HepG2 (cell line): ENCODE results near the gene ZFP37. TPM values are rescaled to one million over a fixed set of nuclear protein-coding genes. Genes with fewer than 3 reads are reported as not detected.

Experiments used
- ATAC-seq: fragments of 200-7000 bp; cut with Tn5 transposase; 3 replicates; pipeline ENCODE4 v1.9.1; 2020; ENCODE audit warnings: mild to moderate bottlenecking, moderate library complexity
- BruUV-seq: library from RNA; stranded (reverse); fragments of 400-500 nt; replicated peaks from 2 replicates; lab custom pipeline; 2021; lab: Mats Ljungman, UMichigan
- CTCF ChIA-PET: fragments of 300-600 bp; formaldehyde crosslinking; extraction: SDS; loops from one replicate; lab custom pipeline; 2021; ENCODE audit warnings: low total read pairs, inconsistent platforms, low intra/inter-chr PET ratio; lab: Yijun Ruan, JAX
- POLR2A ChIA-PET: fragments of 350-600 bp; sonication (Branson Sonifier 250); formaldehyde crosslinking; loops from one replicate; lab custom pipeline; 2020; ENCODE audit warnings: antibody characterized with exemption, inconsistent platforms; lab: Yijun Ruan, JAX
- DNase-seq: peaks from one replicate; pipeline ENCODE4 v3.0.0-alpha.2; 2015; ENCODE audit warnings: low spot score
- FAIRE-seq: peaks from 3 replicates; lab custom pipeline; 2011; peaks lifted over from hg19 to GRCh38; lab: Jason Lieb, UNC
- H2AFZ ChIP-seq: one replicate; pipeline ENCODE4 v1.6.1; 2011; ENCODE audit warnings: low read length, inconsistent platforms
- H3K27ac ChIP-seq: fragments of 300-600 bp; 3 replicates; pipeline ENCODE4 v1.8.0; 2011; ENCODE audit warnings: mixed run types, mild to moderate bottlenecking, mixed read lengths, low read length, inconsistent platforms; ENCODE audit not compliant: insufficient read depth; ENCODE audit errors: extremely low read length
- H3K27me3 ChIP-seq, 2 experiments: fragments of 200-600 bp in 1 of 2; 2 replicates in 1 of 2; 3 replicates in 1 of 2; pipeline versions ENCODE4 v1.6.0 to v1.8.0; 2011; ENCODE audit warnings: low read length in 2 of 2, mild to moderate bottlenecking in 2 of 2, moderate library complexity in 2 of 2, inconsistent platforms in 1 of 2; ENCODE audit not compliant: insufficient read depth in 2 of 2, control insufficient read depth in 1 of 2
- H3K36me3 ChIP-seq, 2 experiments: fragments of 200-600 bp in 1 of 2; replicated peaks in 1 of 2; 2 replicates in 1 of 2; 3 replicates in 1 of 2; pipeline versions ENCODE4 v1.5.1 to v1.8.0; 2011; ENCODE audit warnings: low read length in 2 of 2, inconsistent platforms in 1 of 2; ENCODE audit not compliant: insufficient read depth in 2 of 2, control insufficient read depth in 1 of 2
- H3K4me1 ChIP-seq: 2 replicates; pipeline ENCODE4 v1.5.1; 2012; ENCODE audit warnings: low read length, inconsistent platforms; ENCODE audit not compliant: insufficient read depth
- H3K4me2 ChIP-seq: 2 replicates; pipeline ENCODE4 v1.6.0; 2011; ENCODE audit warnings: low read depth, low read length, inconsistent platforms
- H3K4me3 ChIP-seq, 3 experiments: fragments of 200-600 bp in 1 of 3; sonication (generic), shearing (Covaris generic) in 1 of 3; replicated peaks in 1 of 3; 2 replicates each; pipeline ENCODE4 v1.5.1; 2011 to 2016; ENCODE audit warnings: low read length in 3 of 3, inconsistent platforms in 2 of 3, low read depth in 2 of 3, mild to moderate bottlenecking in 2 of 3, control low read depth in 1 of 3, mixed read lengths in 1 of 3; ENCODE audit not compliant: insufficient read depth in 1 of 3
- H3K79me2 ChIP-seq: one replicate; pipeline ENCODE4 v1.6.1; 2011; ENCODE audit warnings: low read length, inconsistent platforms; ENCODE audit not compliant: insufficient read depth
- H3K9ac ChIP-seq: 2 replicates; pipeline ENCODE4 v1.6.0; 2011; ENCODE audit warnings: mild to moderate bottlenecking, low read depth, low read length, inconsistent platforms; ENCODE audit not compliant: insufficient read depth
- H3K9me3 ChIP-seq: 2 replicates; pipeline ENCODE4 v1.5.1; 2012; ENCODE audit warnings: mild to moderate bottlenecking, low read length
- H4K20me1 ChIP-seq: 2 replicates; pipeline ENCODE4 v1.6.0; 2011; ENCODE audit warnings: inconsistent platforms, mild to moderate bottlenecking, low read length, moderate library complexity; ENCODE audit not compliant: insufficient read depth
- ELF4 ChIP-seq: sonication (generic); formaldehyde crosslinking; IDR thresholded peaks from 2 replicates; pipeline ENCODE4 v1.5.0; 2020; ENCODE audit warnings: missing genetic modification reagents, mild to moderate bottlenecking, moderate library complexity, borderline replicate concordance
- ZFP82 ChIP-seq: sonication (generic); formaldehyde crosslinking; IDR thresholded peaks from 2 replicates; pipeline ENCODE4 v1.5.1; 2020; ENCODE audit warnings: mild to moderate bottlenecking, missing genetic modification reagents, borderline replicate concordance
- ZNF274 ChIP-seq: sonication (generic); formaldehyde crosslinking; IDR thresholded peaks from 2 replicates; pipeline ENCODE4 v1.5.1; 2020; ENCODE audit warnings: mild to moderate bottlenecking, missing genetic modification reagents
- WGBS: methylation state at CpG from one replicate; pipeline ENCODE4 v1.1.6; 2017; ENCODE audit warnings: low lambda C conversion rate; 5-methylcytosine and 5-hydroxymethylcytosine counted together
- in situ Hi-C: cut with HindIII; loops from 2 replicates; pipeline ENCODE4 v1.10.0; 2017; ENCODE audit warnings: low pct_unique_long_range_greater_than_20kb; ENCODE audit not compliant: extremely low pct_ligation_motif_present
- intact Hi-C: fragments of 100-400 bp; cut with micrococcal nuclease; formaldehyde crosslinking; loops from one replicate; pipeline ENCODE4 v1.10.0; 2022; ENCODE audit not compliant: unreplicated experiment
- polyA plus RNA-seq, 8 experiments: library from polyadenylated mRNA; depleted of rRNA in 3 of 8; stranded (reverse) in 7 of 8; unstranded in 1 of 8; fragments of >200 nt; fragmentation: Illumina TruSeq in 4 of 8; extraction: Trizol in 4 of 8; gene quantifications; 2 replicates each; pipeline versions ENCODE4 v1.2.1 to v1.2.3, GENCODE V29; 2011 to 2016; ENCODE audit warnings: low read depth in 4 of 8, missing spikeins in 1 of 8, mixed read lengths in 1 of 8; ENCODE audit not compliant: insufficient read depth in 1 of 8
- total RNA-seq, 5 experiments: library from RNA; depleted of rRNA; stranded (reverse); fragments of >200 nt; fragmentation: Illumina TruSeq; extraction: Trizol; gene quantifications; 2 replicates each; pipeline ENCODE4 v1.2.3, GENCODE V29; 2016; ENCODE audit warnings: low read depth in 1 of 5

ZFP37 gene
- total and polyA plus RNA-seq, 2 of the 13 experiments (the other 11 are each of a cell fraction or from before 2014, with no cell fraction given), result 1.1 to 3.7 TPM

DNA sequence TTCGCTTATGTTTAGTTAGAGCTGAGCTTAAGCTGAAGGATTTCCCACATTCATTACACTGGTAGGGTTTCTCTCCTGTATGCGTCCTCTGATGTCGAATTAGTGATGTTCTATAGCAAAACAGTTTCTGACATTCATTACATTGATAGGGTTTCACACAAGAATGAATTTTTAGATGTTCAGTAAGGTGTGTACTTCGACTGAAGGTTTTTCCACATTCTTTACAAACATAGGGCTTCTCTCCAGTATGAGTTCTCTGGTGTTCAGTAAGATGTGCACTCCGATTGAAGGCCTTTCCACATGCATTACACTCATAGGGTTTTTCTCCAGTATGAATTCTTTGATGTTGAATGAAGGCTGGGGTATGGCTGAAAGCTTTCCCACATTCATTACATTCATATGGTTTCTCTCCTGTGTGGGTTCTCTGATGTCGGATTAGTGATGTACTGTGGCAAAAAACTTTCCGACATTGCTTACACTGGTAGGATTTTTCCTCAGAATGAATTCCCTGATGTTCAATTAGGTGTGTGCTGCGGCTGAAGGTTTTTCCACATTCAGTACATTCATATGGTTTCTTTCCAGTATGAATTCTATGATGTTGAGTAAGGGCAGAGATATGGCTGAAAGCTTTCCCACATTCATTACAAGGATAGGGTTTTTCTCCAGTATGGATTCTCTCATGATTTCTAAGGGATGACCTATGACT, 59.1 kb downstream of the ZFP37 start:
- in situ Hi-C loops, result no loop called here
- Histone ChIP-seq H4K20me1 (no peaks in the 10 kb centered on the region), H3K4me3 (no peak overlapping the region), H3K9ac (no peak overlapping the region), H3K4me1 (no peaks in the 10 kb centered on the region), H3K4me2 (no peak overlapping the region), H3K27me3 (no peaks in the 10 kb centered on the region), H3K9me3 (peaks cover 92% of the 10 kb centered on the region), H3K27ac (no peak overlapping the region), H3K36me3 (peaks cover 5 to 42% of the 10 kb centered on the region in 2 experiments; a peak in 4 of 5 replicates), H3K79me2 (no peaks in the 10 kb centered on the region), H2AFZ (no peak overlapping the region)
- TSS peak; percentile 42 for BruUV-seq
- ChIA-PET CTCF (no interaction called here), POLR2A (no interaction called here)
- DNase-seq (no peak), ATAC-seq (no peak), FAIRE-seq (no peak)
- intact Hi-C loops, result no loop called here
- 71% methylated on average over 8 of the region's 8 CpGs for WGBS
- no peak for TF ChIP-seq ELF4 (CRISPR knock-in tag)
- no peak for TF ChIP-seq ZFP82
- TF ChIP-seq ZNF274 (CRISPR knock-in tag), result peak; percentile 99; the same call in 1 of the 2 replicates

Other genes with a start within 250 kb of the ZFP37 start
- gene SLC46A2, start 165.8 kb downstream of the ZFP37 start, total RNA-seq (2016; rRNA removed; fragmentation: Illumina TruSeq; extraction: Trizol), result not detected in 2 replicates
- not detected in 2 replicates for gene SLC46A2, start 165.8 kb downstream of the ZFP37 start, polyA plus RNA-seq (2011; rRNA removed)
- 10.0 and 14.2 TPM in 2 replicates for gene ZNF883, start 44.5 kb downstream of the ZFP37 start, total RNA-seq (2016; rRNA removed; fragmentation: Illumina TruSeq; extraction: Trizol)
- gene ZNF883, start 44.5 kb downstream of the ZFP37 start, polyA plus RNA-seq (2011; rRNA removed), result 4.3 and 5.3 TPM in 2 replicates
- gene SLC31A2, start 94.3 kb upstream of the ZFP37 start, total RNA-seq (2016; rRNA removed; fragmentation: Illumina TruSeq; extraction: Trizol), result 6.0 and 9.3 TPM in 2 replicates
- gene SLC31A2, start 94.3 kb upstream of the ZFP37 start, polyA plus RNA-seq (2011; rRNA removed), result 10.2 and 10.9 TPM in 2 replicates
- gene FKBP15, start 164.6 kb upstream of the ZFP37 start, total RNA-seq (2016; rRNA removed; fragmentation: Illumina TruSeq; extraction: Trizol), result 11.8 and 12.3 TPM in 2 replicates
- gene FKBP15, start 164.6 kb upstream of the ZFP37 start, polyA plus RNA-seq (2011; rRNA removed), result 18.6 and 23.4 TPM in 2 replicates
- gene SLC31A1, start 164.8 kb upstream of the ZFP37 start, total RNA-seq (2016; rRNA removed; fragmentation: Illumina TruSeq; extraction: Trizol), result 45.9 and 70.0 TPM in 2 replicates
- gene SLC31A1, start 164.8 kb upstream of the ZFP37 start, polyA plus RNA-seq (2011; rRNA removed), result 51.3 and 62.9 TPM in 2 replicates
- gene CDC26, start 218.8 kb upstream of the ZFP37 start, total RNA-seq (2016; rRNA removed; fragmentation: Illumina TruSeq; extraction: Trizol), result 57.9 and 66.0 TPM in 2 replicates
- 20.2 and 26.6 TPM in 2 replicates for gene CDC26, start 218.8 kb upstream of the ZFP37 start, polyA plus RNA-seq (2011; rRNA removed)
- 49.0 and 64.9 TPM in 2 replicates for gene PRPF4, start 218.9 kb upstream of the ZFP37 start, total RNA-seq (2016; rRNA removed; fragmentation: Illumina TruSeq; extraction: Trizol)
- 10.3 and 11.1 TPM in 2 replicates for gene PRPF4, start 218.9 kb upstream of the ZFP37 start, polyA plus RNA-seq (2011; rRNA removed)
- 0.13 TPM in 1 of 2 replicates, not detected in the other for gene RNF183, start 246.7 kb upstream of the ZFP37 start, total RNA-seq (2016; rRNA removed; fragmentation: Illumina TruSeq; extraction: Trizol)
- gene RNF183, start 246.7 kb upstream of the ZFP37 start, polyA plus RNA-seq (2011; rRNA removed), result 6.5 and 7.3 TPM in 2 replicates